HepG2 (cell line): ENCODE measurements around the gene SERINC2. TPM values are rescaled to one million over a fixed set of nuclear protein-coding genes. Genes with fewer than 3 reads are reported as not detected.

Source experiments
- DR1 ChIP-seq: sonication (generic); formaldehyde crosslinking; IDR thresholded peaks from 2 replicates; pipeline ENCODE4 v1.8.0; 2021; ENCODE audit warnings: mild to moderate bottlenecking, missing genetic modification reagents, inconsistent platforms
- HDAC1 ChIP-seq: sonication (generic); formaldehyde crosslinking; IDR thresholded peaks from 2 replicates; pipeline ENCODE4 v1.5.1; 2020; ENCODE audit warnings: mild to moderate bottlenecking, missing genetic modification reagents
- KDM2A ChIP-seq: sonication (generic); formaldehyde crosslinking; IDR thresholded peaks from 2 replicates; pipeline ENCODE4 v1.4.0; 2020; ENCODE audit warnings: low read depth, missing genetic modification reagents, borderline replicate concordance
- MED8 ChIP-seq: sonication (generic); formaldehyde crosslinking; IDR thresholded peaks from 2 replicates; pipeline ENCODE4 v1.8.1; 2023; ENCODE audit warnings: mild to moderate bottlenecking, missing genetic modification reagents; ENCODE audit not compliant: insufficient replicate concordance
- TEAD2 ChIP-seq: sonication (generic); formaldehyde crosslinking; IDR thresholded peaks from 2 replicates; pipeline ENCODE4 v1.9.0; 2021; ENCODE audit warnings: missing genetic modification reagents
- TGIF2 ChIP-seq: IDR thresholded peaks from 2 replicates; pipeline ENCODE4 v1.6.1; 2016; ENCODE audit warnings: control low read depth, missing compliant biosample characterization
- ZKSCAN1 ChIP-seq: fragments of 150-350 bp; IDR thresholded peaks from 2 replicates; pipeline ENCODE4 v1.6.1; 2014; ENCODE audit warnings: low read length
- ZMAT3 ChIP-seq: sonication (generic); formaldehyde crosslinking; conservative IDR thresholded peaks from 2 replicates; pipeline ENCODE4 v1.7.0; 2021; ENCODE audit warnings: missing genetic modification reagents
- ZMYM3 ChIP-seq: sonication (generic); formaldehyde crosslinking; IDR thresholded peaks from 2 replicates; pipeline ENCODE4 v1.5.1; 2020; ENCODE audit warnings: mild to moderate bottlenecking, missing genetic modification reagents
- ZNF431 ChIP-seq: sonication (generic); formaldehyde crosslinking; IDR thresholded peaks from 2 replicates; pipeline ENCODE4 v1.9.0; 2022; ENCODE audit warnings: missing genetic modification reagents, low read depth, mild to moderate bottlenecking, borderline replicate concordance
- ZNF501 ChIP-seq: sonication (generic); formaldehyde crosslinking; IDR thresholded peaks from 2 replicates; pipeline ENCODE4 v1.5.1; 2020; ENCODE audit warnings: mild to moderate bottlenecking, moderate library complexity, missing genetic modification reagents
- ZNF720 ChIP-seq: sonication (generic); formaldehyde crosslinking; IDR thresholded peaks from 2 replicates; pipeline ENCODE4 v1.4.0; 2020; ENCODE audit warnings: missing genetic modification reagents
- ZNF724P ChIP-seq: sonication (generic); formaldehyde crosslinking; IDR thresholded peaks from 2 replicates; pipeline ENCODE4 v1.8.0; 2022; ENCODE audit warnings: missing genetic modification reagents, borderline replicate concordance
- ZNF761 ChIP-seq: sonication (generic); formaldehyde crosslinking; conservative IDR thresholded peaks from 2 replicates; pipeline ENCODE4 v1.4.0; 2020; ENCODE audit warnings: mild to moderate bottlenecking, missing genetic modification reagents
- ZSCAN30 ChIP-seq: sonication (generic); formaldehyde crosslinking; IDR thresholded peaks from 2 replicates; pipeline ENCODE4 v1.5.0; 2020; ENCODE audit warnings: mild to moderate bottlenecking, missing genetic modification reagents
- polyA plus RNA-seq, 8 experiments: library from polyadenylated mRNA; depleted of rRNA in 3 of 8; stranded (reverse) in 7 of 8; unstranded in 1 of 8; fragments of >200 nt; fragmentation: Illumina TruSeq in 4 of 8; extraction: Trizol in 4 of 8; gene quantifications; 2 replicates each; pipeline versions ENCODE4 v1.2.1 to v1.2.3, GENCODE V29; 2011 to 2016; ENCODE audit warnings: low read depth in 4 of 8, missing spikeins in 1 of 8, mixed read lengths in 1 of 8; ENCODE audit not compliant: insufficient read depth in 1 of 8
- total RNA-seq, 5 experiments: library from RNA; depleted of rRNA; stranded (reverse); fragments of >200 nt; fragmentation: Illumina TruSeq; extraction: Trizol; gene quantifications; 2 replicates each; pipeline ENCODE4 v1.2.3, GENCODE V29; 2016; ENCODE audit warnings: low read depth in 1 of 5
- TF ChIP-seq, protein P1 (sequence below), 2 experiments: fragments of 450-650 bp in 1 of 2; sonication (generic) in 1 of 2; formaldehyde crosslinking in 1 of 2; IDR thresholded peaks; 2 replicates each; pipeline versions ENCODE4 v1.6.1 to v1.8.0; 2016 to 2022; ENCODE audit warnings: antibody characterized with exemption in 1 of 2, mild to moderate bottlenecking in 1 of 2, missing genetic modification reagents in 1 of 2
- TF ChIP-seq, protein P2 (sequence below): sonication (generic); formaldehyde crosslinking; IDR thresholded peaks from 2 replicates; pipeline ENCODE4 v1.8.0; 2022; ENCODE audit warnings: missing genetic modification reagents, low read depth, mild to moderate bottlenecking, borderline replicate concordance
- TF ChIP-seq, protein P3 (sequence below): sonication (generic); formaldehyde crosslinking; conservative IDR thresholded peaks from 2 replicates; pipeline ENCODE4 v1.8.0; 2022; ENCODE audit warnings: mild to moderate bottlenecking, moderate library complexity, missing genetic modification reagents

Gene SERINC2
- total and polyA plus RNA-seq, 2 of the 13 experiments (the other 11 are each of a cell fraction or from before 2014, with no cell fraction given) = 4.8 to 126 TPM

DNA sequence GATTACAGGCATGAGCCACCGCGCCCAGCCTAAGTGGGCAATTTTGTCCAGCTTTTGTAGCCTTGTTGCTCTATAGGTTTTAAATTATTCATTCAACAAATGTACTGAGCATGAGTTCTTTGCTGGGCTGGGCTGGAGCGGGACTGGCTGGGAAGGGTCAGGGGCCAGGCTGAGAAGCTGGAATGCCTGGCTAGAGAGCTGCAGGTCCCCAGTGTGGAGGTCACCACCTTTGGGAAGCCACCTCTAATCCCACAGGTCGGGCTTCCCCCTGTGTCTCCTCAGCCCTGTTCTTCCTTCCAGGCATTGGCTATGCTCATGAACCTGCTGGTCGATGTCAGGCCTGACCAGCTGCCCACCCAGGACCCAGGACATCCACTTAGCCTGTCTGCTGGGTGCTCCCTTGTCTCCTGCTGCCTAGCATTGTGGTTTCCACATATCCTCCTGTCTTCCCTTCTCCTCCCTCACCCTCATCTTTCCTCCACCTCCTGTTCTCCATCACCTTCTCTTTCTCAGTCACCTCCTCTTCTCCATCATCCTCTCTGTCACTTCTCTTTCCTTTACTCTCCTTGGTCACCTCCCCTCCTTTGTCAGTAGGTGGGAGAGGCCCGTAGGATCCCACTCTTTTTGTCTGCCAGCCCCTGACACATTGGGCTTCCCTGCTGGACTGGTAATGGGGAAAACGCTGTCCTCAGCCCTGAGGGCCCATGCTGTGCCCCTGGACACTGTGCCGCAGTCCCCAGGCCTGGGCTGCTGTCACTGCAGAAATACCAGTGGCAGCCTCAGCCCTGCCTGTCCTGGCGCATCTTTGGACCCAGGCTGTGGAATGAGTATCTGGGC lies 23.8 kb downstream of the SERINC2 start (continued):
- TF ChIP-seq, protein P1, sequence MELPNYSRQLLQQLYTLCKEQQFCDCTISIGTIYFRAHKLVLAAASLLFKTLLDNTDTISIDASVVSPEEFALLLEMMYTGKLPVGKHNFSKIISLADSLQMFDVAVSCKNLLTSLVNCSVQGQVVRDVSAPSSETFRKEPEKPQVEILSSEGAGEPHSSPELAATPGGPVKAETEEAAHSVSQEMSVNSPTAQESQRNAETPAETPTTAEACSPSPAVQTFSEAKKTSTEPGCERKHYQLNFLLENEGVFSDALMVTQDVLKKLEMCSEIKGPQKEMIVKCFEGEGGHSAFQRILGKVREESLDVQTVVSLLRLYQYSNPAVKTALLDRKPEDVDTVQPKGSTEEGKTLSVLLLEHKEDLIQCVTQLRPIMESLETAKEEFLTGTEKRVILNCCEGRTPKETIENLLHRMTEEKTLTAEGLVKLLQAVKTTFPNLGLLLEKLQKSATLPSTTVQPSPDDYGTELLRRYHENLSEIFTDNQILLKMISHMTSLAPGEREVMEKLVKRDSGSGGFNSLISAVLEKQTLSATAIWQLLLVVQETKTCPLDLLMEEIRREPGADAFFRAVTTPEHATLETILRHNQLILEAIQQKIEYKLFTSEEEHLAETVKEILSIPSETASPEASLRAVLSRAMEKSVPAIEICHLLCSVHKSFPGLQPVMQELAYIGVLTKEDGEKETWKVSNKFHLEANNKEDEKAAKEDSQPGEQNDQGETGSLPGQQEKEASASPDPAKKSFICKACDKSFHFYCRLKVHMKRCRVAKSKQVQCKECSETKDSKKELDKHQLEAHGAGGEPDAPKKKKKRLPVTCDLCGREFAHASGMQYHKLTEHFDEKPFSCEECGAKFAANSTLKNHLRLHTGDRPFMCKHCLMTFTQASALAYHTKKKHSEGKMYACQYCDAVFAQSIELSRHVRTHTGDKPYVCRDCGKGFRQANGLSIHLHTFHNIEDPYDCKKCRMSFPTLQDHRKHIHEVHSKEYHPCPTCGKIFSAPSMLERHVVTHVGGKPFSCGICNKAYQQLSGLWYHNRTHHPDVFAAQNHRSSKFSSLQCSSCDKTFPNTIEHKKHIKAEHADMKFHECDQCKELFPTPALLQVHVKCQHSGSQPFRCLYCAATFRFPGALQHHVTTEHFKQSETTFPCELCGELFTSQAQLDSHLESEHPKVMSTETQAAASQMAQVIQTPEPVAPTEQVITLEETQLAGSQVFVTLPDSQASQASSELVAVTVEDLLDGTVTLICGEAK (IDR thresholded peaks at IDR 0.05) = 0 out of 2 replicates have a peak, but pooled peaks have one; percentile 5
- TF ChIP-seq, protein P1 (CRISPR knock-in tag; IDR thresholded peaks at IDR 0.05) = no peak
- TF ChIP-seq, protein P2, sequence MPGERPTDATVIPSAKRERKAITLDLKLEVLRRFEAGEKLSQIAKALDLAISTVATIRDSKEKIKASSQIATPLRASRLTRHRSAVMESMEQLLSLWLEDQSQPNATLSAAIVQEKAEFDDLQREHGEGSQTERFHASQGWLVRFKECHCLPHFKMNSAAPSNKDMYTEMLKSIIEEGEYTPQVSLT (CRISPR knock-in tag) = no peak
- TF ChIP-seq ZNF761 (CRISPR knock-in tag) (no peak), ZKSCAN1 (no peak), TEAD2 (CRISPR knock-in tag) (no peak), TGIF2 (no peak), ZMAT3 (CRISPR knock-in tag) (no peak), KDM2A (CRISPR knock-in tag) (0 out of 2 replicates have a peak, but pooled peaks have one; percentile 14), MED8 (CRISPR knock-in tag) (no peak), ZMYM3 (peak; percentile 11; the same call in 1 of the 2 replicates), ZNF724P (CRISPR knock-in tag) (0 out of 2 replicates have a peak, but pooled peaks have one; percentile 20), ZSCAN30 (CRISPR knock-in tag) (no peak), HDAC1 (0 out of 2 replicates have a peak, but pooled peaks have one; percentile 26), DR1 (CRISPR knock-in tag) (no peak), ZNF720 (no peak), ZNF501 (CRISPR knock-in tag) (peak; percentile 76), ZNF431 (CRISPR knock-in tag) (peak; percentile 74)
- TF ChIP-seq, protein P3, sequence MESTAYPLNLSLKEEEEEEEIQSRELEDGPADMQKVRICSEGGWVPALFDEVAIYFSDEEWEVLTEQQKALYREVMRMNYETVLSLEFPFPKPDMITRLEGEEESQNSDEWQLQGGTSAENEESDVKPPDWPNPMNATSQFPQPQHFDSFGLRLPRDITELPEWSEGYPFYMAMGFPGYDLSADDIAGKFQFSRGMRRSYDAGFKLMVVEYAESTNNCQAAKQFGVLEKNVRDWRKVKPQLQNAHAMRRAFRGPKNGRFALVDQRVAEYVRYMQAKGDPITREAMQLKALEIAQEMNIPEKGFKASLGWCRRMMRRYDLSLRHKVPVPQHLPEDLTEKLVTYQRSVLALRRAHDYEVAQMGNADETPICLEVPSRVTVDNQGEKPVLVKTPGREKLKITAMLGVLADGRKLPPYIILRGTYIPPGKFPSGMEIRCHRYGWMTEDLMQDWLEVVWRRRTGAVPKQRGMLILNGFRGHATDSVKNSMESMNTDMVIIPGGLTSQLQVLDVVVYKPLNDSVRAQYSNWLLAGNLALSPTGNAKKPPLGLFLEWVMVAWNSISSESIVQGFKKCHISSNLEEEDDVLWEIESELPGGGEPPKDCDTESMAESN (CRISPR knock-in tag) = 0 out of 2 replicates have a peak, but pooled peaks have one; percentile 45
